Brain microvascular endothelial cell (primary cell): ENCODE measurements around the gene WNT7A.

Source experiments
- DNase-seq: peaks from one replicate; pipeline ENCODE4 v3.0.0-alpha.2; 2020
- H3K27ac ChIP-seq: fragments of 250-450 bp; sonication (Bioruptor Pico); 2 replicates; pipeline ENCODE4 v1.5.1; 2020; ENCODE audit warnings: mild to moderate bottlenecking, moderate library complexity
- H3K27me3 ChIP-seq: fragments of 250-450 bp; sonication (Bioruptor Pico); replicated peaks from 2 replicates; pipeline ENCODE4 v1.5.1; 2020; ENCODE audit warnings: mild to moderate bottlenecking
- H3K36me3 ChIP-seq: fragments of 250-450 bp; sonication (Bioruptor Pico); replicated peaks from 2 replicates; pipeline ENCODE4 v1.5.1; 2020; ENCODE audit warnings: mild to moderate bottlenecking
- H3K4me3 ChIP-seq: 2 replicates; pipeline ENCODE4 v1.5.1; 2011; ENCODE audit warnings: low read depth, mild to moderate bottlenecking, control low read depth, low read length, moderate library complexity
- CTCF ChIP-seq: IDR thresholded peaks from 2 replicates; pipeline ENCODE4 v1.5.1; 2011; ENCODE audit warnings: low read depth, mild to moderate bottlenecking, moderate library complexity, low read length, control low read depth, inconsistent platforms; ENCODE audit errors: missing control alignments
- in situ Hi-C: cut with HindIII; loops from 2 replicates; pipeline ENCODE4 v1.10.0; 2017; ENCODE audit warnings: low sequenced_read_pairs, low pct_ligation_motif_present

Gene WNT7A

DNA sequence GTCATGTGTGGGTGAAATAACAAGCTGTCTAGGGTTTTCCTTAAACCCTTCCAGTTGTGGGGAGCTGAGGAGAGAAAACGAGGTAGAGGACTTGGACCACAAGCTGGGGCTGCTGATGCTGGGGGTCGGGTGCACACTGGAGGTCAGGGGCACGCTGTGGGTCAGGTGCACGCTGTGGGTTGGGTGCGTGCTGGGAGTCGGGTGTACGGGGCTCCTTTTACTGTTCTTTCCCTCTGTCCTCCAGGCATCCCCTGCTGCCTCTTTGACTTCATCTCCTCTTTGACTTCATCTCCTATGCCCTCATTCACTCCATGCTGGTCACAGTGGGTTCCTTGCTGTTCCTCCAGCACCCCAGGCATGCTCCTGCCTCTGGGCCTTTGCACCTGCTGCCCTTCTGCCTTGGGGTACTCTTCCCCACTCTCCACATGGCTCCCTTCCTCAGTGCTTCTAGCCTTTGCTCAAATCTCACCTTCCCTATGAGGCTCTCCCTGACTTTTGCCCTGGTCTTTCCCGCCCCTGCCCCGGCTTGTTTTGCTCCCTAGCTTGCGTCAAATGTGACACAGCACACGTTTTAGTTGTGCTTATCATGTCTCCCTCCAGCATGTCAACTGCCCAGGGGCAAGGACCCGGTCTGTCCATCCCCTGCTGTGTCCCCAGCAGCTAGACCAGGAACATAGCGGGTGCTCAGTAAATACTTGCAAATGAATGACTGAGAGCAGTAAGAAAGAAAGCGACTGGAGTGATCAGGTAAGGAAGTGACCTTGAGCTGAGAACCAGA is 45.4 kb downstream of the WNT7A start:
- DNase-seq, result no peak
- Histone ChIP-seq H3K36me3 (no peaks in the 10 kb centered on the region), H3K27ac (no peak overlapping the region), H3K27me3 (no peaks in the 10 kb centered on the region), H3K4me3 (no peak overlapping the region)
- no peak for TF ChIP-seq CTCF
- in situ Hi-C loops, result no loop called here

DNA sequence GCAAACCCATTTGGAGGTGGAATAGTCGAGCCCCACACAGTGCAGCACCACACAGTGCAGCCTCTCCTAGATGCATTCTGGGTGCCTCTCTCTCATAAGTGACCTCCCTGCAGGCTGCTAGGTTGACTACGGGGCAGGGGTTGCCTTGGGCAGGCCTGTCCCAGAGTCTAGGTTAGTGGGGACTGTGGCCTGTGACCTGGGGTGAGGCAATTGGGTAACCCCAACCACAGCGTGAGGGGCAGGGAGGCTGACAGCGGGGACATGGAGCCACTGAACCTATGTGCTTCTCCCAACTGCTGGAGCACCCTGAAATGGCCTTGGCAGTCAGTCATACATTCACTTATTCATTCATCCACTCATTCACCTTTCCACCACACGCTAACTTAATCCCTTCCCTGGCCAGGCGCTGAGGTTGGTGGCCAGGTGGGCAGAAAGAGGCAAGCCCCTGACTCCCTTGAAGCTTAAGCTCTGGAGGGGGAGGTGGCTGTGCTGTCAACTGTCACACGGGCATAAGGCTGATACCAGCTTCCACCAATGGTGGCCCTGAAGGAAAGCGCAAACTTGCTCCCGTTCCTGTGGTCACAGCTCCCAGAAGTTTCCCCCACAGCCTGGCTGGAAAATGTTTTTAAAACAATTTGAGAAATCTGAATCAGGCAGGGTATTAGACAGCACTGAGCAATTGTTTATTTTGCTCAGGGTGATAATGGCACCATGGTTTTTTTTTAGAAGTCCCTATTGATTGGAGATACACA is 46.2 kb downstream of the WNT7A start:
- Histone ChIP-seq H3K27ac (no peak overlapping the region), H3K27me3 (no peaks in the 10 kb centered on the region), H3K36me3 (no peaks in the 10 kb centered on the region), H3K4me3 (no peak overlapping the region)
- in situ Hi-C loops, result no loop called here
- DNase-seq, result no peak
- TF ChIP-seq CTCF, result no peak

GRCh38 chr3:13832130-13832529 is 47.7 kb downstream of the WNT7A start:
- no peak for TF ChIP-seq CTCF
- no peak overlapping the region for H3K4me3 ChIP-seq
- DNase-seq, result no peak
- H3K27ac ChIP-seq, result no peak overlapping the region
- H3K27me3 ChIP-seq, result no peaks in the 10 kb centered on the region
- in situ Hi-C loops, result no loop called here
- H3K36me3 ChIP-seq, result no peaks in the 10 kb centered on the region

DNA sequence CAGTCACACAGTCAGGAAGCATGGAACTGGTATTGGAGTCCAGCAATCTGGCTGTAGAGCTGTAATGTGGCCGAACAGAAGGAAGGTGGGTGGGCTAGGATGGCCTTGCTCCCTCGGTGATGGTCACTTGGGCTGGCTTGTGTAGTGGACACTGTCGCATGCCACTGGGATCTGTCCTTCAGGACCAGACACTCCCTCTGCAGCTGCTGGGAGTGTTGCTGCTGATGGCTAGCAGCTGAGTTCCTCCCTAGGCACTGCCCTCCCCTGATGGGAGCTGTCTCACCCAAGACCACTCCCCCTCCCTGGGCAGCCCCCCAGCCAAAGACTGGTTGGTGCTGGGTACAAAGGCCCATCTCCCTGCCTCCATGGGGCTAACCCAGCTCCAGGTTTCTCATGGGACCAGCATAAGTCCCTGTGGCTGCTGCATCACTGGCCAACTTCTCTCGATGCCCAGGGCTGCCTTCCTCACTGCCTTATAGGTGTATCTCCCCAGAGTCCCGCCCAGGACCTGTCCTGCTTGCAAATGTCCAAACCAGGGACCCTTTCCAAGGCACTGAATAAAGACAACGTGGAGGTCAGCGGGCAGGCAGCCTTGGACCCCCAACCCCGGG is 48.4 kb downstream of the WNT7A start:
- no peak overlapping the region for H3K27ac ChIP-seq
- no peak overlapping the region for H3K4me3 ChIP-seq
- in situ Hi-C loops, result no loop called here
- TF ChIP-seq CTCF, result no peak
- no peak for DNase-seq
- H3K36me3 ChIP-seq, result no peaks in the 10 kb centered on the region
- no peaks in the 10 kb centered on the region for H3K27me3 ChIP-seq

DNA sequence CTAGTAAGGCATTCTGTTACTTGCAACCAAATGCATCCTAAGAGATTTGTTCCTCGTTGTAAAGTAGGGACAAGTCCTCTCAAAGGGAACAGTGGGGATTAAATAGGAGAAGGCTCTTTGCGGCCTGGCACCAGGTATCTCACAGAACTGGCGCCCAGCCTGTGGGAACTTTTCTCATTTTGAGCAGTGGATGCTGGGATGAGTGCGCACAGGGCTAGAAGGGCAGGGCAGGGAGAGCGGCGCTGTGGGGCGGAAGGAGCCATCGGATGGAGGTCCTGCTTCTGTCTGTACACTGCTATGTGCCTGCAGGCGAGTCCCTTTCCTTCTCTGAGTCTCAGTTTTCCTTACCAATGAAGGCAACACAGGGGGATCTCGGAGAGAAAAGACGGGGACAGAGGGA is 50.6 kb downstream of the WNT7A start:
- TF ChIP-seq CTCF, result no peak
- Histone ChIP-seq H3K4me3 (no peak overlapping the region), H3K27ac (no peak overlapping the region), H3K27me3 (no peaks in the 10 kb centered on the region), H3K36me3 (no peaks in the 10 kb centered on the region)
- DNase-seq, result no peak
- in situ Hi-C loops, result no loop called here
